Adrenal gland (tissue), 12 donors: ENCODE results near the gene MTM1. TPM values are rescaled to one million over a fixed set of nuclear protein-coding genes. Genes with fewer than 3 reads are reported as not detected.

Source experiments
- DNase-seq, 7 donors: peaks; one replicate each; pipeline ENCODE4 v3.0.0-alpha.2; 2019 to 2020
- H3K27ac ChIP-seq, 5 donors: fragments of 200-600 bp; sonication (generic) in 4 of 5; 1 replicate in 3 of 5; 2 replicates in 2 of 5; pipeline versions ENCODE4 v1.5.1 to v1.8.0; 2016 to 2020; ENCODE audit warnings: mild to moderate bottlenecking in 1 of 5
- H3K27me3 ChIP-seq: fragments of 200-600 bp; 2 replicates; pipeline ENCODE4 v1.8.0; 2021
- H3K36me3 ChIP-seq, 2 donors: fragments of 200-600 bp; replicated peaks in 1 of 2; 1 replicate in 1 of 2; 2 replicates in 1 of 2; pipeline versions ENCODE4 v1.5.1 to v1.8.0; 2018 to 2022
- H3K4me1 ChIP-seq, 2 donors: fragments of 200-600 bp; replicated peaks in 1 of 2; 1 replicate in 1 of 2; 2 replicates in 1 of 2; pipeline versions ENCODE4 v1.5.1 to v1.8.0; 2018 to 2021
- H3K4me3 ChIP-seq, 4 donors: fragments of 200-600 bp; sonication (generic) in 3 of 4; one replicate each; pipeline ENCODE4 v1.5.1; 2016 to 2018
- H3K9me3 ChIP-seq, 3 donors: fragments of 200-600 bp; sonication (generic) in 1 of 3; replicated peaks in 1 of 3; 1 replicate in 2 of 3; 2 replicates in 1 of 3; pipeline versions ENCODE4 v1.5.1 to v1.8.0; 2016 to 2021
- POLR2A ChIP-seq, 2 donors: fragments of 450-650 bp; IDR thresholded peaks; one replicate each; pipeline ENCODE4 v1.6.1; 2017; ENCODE audit warnings: antibody characterized with exemption in 2 of 2, mild to moderate bottlenecking in 2 of 2, moderate library complexity in 1 of 2
- WGBS, 4 donors: extraction: QIAGEN DNeasy Blood & Tissue Kit in 2 of 4; methylation state at CpG; one replicate each; pipeline versions ENCODE4 v1.1.5 to v1.1.7; 2013 to 2017; 5-methylcytosine and 5-hydroxymethylcytosine counted together
- intact Hi-C, 2 donors: fragments of 100-400 bp; cut with DNase I; formaldehyde crosslinking; loops; one replicate each; pipeline versions ENCODE4 v1.14.1 to v1.15.0; 2022 to 2023
- polyA plus RNA-seq, 3 donors: library from polyadenylated mRNA; stranded (reverse); fragments of 200-250 nt in 2 of 3; fragments of 350-450 nt in 1 of 3; fragmentation: Illumina TruSeq in 1 of 3; extraction: RNeasy Lipid Tissue Mini Kit (QIAGEN cat#74804) in 1 of 3; gene quantifications; one replicate each; pipeline ENCODE4 v1.2.3, GENCODE V29; 2013 to 2014
- total RNA-seq, 9 donors: library from RNA; depleted of rRNA in 4 of 9; stranded (reverse); fragments of >200 nt in 4 of 9; fragments of 120-200 nt in 1 of 9; fragmentation: NEBNext Ultra II Directional in 1 of 9; extraction: Animal tissue kit (Norgen Biotek cat#: 25700) in 1 of 9; gene quantifications; one replicate each; pipeline versions ENCODE4 v1.1.0 to v1.2.4, GENCODE V29; 2013 to 2023
- TF ChIP-seq, protein P1 (sequence below), 6 experiments: fragments of 450-650 bp in 4 of 6; fragments of 200-600 bp in 2 of 6; sonication (generic) in 1 of 6; IDR thresholded peaks; 1 replicate in 5 of 6; 2 replicates in 1 of 6; pipeline versions ENCODE4 v1.5.1 to v1.8.0; 2016 to 2021; ENCODE audit warnings: antibody characterized with exemption in 6 of 6, mild to moderate bottlenecking in 2 of 6, moderate library complexity in 1 of 6
- donor health status: healthy with polysubstance abuse.
- donor health status: Bipolar disorder and iron deficiency.
- donor health status: DM: yes; HTN: yes; CAD: no.
- donor health status: DM: no; HTN: no; CAD: no.
- donor health status: DM: no; HTN: no; CAD: no.
- donor health status: DM: yes; HTN: yes; CAD: no.

The MTM1 gene
- total and polyA plus RNA-seq, 12 donors, result 4.1 to 31.4 (median 24.9) TPM

DNA sequence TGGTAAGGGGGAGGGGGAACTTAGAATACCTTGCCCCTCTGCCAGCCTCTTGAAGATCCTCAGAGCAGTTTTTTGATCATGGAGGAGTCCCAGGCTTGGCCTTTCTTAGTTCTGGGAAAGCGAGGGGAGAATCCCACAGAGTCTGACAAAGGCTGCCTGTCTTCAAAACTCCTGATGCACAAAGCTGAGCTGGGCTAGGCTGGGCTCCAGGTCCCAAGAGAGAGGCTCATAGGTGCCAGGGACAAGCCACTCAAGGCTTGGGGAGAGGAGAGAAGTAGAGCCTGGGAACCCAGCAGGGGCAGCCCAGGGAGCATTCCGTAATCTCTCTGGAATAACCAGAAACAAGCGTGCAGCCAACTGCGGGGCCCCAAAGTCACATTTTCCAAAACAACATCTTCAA lies 37.0 kb upstream of the MTM1 start:
- Histone ChIP-seq H3K4me3 (no peak overlapping the region), H3K27me3 (no peaks in the 10 kb centered on the region), H3K27ac (no peak overlapping the region), H3K4me1 (no peaks in the 10 kb centered on the region), H3K9me3 (peaks cover 0 to 4% (median 0%) of the 10 kb centered on the region in 3 donors), H3K36me3 (no peaks in the 10 kb centered on the region)
- DNase-seq, result no peak
- WGBS, 4 donors, result 60 to 98% (median 89%) methylated on average over 1 to 4 of the region's 4 CpGs; no CpG with 5 or more reads in 1 of the 4 donors
- intact Hi-C loops, result no loop called here
- TF ChIP-seq POLR2A (IDR thresholded peaks at IDR 0.05), result no peak
- TF ChIP-seq, protein P1, sequence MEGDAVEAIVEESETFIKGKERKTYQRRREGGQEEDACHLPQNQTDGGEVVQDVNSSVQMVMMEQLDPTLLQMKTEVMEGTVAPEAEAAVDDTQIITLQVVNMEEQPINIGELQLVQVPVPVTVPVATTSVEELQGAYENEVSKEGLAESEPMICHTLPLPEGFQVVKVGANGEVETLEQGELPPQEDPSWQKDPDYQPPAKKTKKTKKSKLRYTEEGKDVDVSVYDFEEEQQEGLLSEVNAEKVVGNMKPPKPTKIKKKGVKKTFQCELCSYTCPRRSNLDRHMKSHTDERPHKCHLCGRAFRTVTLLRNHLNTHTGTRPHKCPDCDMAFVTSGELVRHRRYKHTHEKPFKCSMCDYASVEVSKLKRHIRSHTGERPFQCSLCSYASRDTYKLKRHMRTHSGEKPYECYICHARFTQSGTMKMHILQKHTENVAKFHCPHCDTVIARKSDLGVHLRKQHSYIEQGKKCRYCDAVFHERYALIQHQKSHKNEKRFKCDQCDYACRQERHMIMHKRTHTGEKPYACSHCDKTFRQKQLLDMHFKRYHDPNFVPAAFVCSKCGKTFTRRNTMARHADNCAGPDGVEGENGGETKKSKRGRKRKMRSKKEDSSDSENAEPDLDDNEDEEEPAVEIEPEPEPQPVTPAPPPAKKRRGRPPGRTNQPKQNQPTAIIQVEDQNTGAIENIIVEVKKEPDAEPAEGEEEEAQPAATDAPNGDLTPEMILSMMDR (IDR thresholded peaks at IDR 0.05), result no peak

DNA sequence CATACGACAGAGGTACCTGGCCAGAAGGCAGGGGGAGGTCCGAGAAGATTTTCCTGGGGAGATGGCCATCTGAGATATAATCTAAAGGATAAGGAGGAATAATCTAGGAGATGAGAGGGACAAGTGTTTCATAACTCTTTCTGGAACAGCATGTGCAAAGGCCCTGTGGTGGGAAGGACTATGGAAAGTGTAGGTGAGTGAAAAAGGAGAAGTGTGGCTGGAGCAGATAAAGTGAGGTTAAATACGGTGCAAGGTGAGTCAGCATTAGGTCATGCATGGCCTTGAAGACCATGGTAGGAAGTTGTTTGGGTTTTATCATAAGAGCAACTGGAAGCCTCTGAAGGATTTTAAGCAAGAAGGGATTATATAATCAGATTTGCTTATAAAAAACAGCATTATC lies 34.6 kb upstream of the MTM1 start:
- Histone ChIP-seq H3K4me3 (no peak overlapping the region), H3K27me3 (no peaks in the 10 kb centered on the region), H3K27ac (no peak overlapping the region), H3K4me1 (no peaks in the 10 kb centered on the region), H3K36me3 (no peaks in the 10 kb centered on the region), H3K9me3 (peaks cover 0 to 7% (median 0%) of the 10 kb centered on the region in 3 donors)
- intact Hi-C loops, result no loop called here
- TF ChIP-seq POLR2A (IDR thresholded peaks at IDR 0.05), result no peak
- TF ChIP-seq, protein P1 (IDR thresholded peaks at IDR 0.05), result no peak
- WGBS, 4 donors, result 63 to 78% (median 69%) methylated on average over 3 of the region's 3 CpGs
- DNase-seq, result no peak

DNA sequence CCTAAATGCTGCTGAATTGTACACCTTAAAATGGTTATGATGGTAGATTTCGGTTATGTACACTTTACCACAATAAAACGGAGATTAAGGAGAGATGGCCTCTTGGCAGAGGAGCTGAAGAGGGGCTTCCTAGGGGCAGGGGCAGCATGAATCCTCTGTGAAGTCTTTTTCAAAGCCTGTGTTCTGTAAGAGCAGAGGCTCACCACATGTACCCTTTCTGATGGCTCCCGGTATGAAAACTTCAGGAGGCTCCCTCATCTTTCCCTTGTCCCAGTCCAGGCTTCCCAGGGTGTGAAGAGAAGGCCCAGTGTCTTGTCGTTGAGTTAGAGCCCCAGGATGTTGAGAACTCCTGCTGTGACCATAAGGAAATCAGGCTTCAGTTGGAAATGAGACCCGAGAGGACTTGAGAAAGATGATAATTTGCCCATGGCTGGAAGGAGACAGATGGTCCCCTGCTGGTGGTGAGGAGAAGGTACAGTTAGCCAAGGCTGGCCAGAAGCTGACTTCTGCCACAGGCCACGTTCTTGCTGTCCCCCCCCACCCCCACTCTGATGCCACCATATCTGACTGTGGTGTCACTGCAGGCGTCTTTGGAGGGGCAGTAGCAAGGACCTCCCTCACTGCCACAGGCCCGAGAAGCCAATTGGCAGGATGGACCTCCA lies 31.8 kb upstream of the MTM1 start:
- DNase-seq, result no peak
- no peak overlapping the region for H3K4me3 ChIP-seq
- H3K9me3 ChIP-seq, result peaks cover 0 to 7% (median 0%) of the 10 kb centered on the region in 3 donors
- WGBS, 4 donors, result 60 to 86% (median 67%) methylated on average over 2 to 8 of the region's 8 CpGs
- no peaks in the 10 kb centered on the region for H3K4me1 ChIP-seq
- intact Hi-C loops, result no loop called here
- no peaks in the 10 kb centered on the region for H3K27me3 ChIP-seq
- TF ChIP-seq, protein P1 (IDR thresholded peaks at IDR 0.05), result no peak
- no peak for TF ChIP-seq POLR2A (IDR thresholded peaks at IDR 0.05)
- no peaks in the 10 kb centered on the region for H3K36me3 ChIP-seq
- no peak overlapping the region for H3K27ac ChIP-seq

DNA sequence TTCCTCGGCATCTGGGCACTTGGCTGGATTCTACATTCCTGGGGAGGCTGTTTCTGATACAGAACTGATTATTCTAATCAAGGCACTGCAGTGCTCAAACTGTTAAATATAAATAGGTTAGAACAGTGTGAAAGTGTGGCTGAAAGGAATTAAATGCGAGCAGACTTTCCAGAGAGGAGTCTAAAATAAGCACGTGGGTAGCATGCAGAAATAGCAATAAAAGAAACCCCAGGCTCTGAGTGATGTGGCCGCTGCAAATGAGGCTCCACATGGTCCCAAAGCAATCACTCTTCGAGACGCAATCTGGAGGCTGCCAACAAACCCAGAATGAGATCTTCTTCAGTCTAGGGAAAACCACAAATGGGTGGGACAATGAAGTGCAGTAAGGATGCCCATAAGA lies 30.6 kb upstream of the MTM1 start:
- Histone ChIP-seq H3K4me1 (no peaks in the 10 kb centered on the region), H3K9me3 (peaks cover 0 to 7% (median 0%) of the 10 kb centered on the region in 3 donors), H3K4me3 (no peak overlapping the region), H3K36me3 (no peaks in the 10 kb centered on the region), H3K27ac (no peak overlapping the region), H3K27me3 (no peaks in the 10 kb centered on the region)
- TF ChIP-seq, protein P1 (IDR thresholded peaks at IDR 0.05), result no peak
- no peak for TF ChIP-seq POLR2A (IDR thresholded peaks at IDR 0.05)
- no peak for DNase-seq
- WGBS, 4 donors, result 61 to 89% (median 78%) methylated on average over 6 of the region's 6 CpGs
- intact Hi-C loops, result no loop called here
